HEK293 (cell line): ENCODE measurements around the gene LHX5.

Experiments used
- CTCF ChIA-PET: fragments of 350-600 bp; formaldehyde crosslinking; extraction: SDS; loops from one replicate; lab custom pipeline; 2021; ENCODE audit warnings: antibody characterized with exemption; lab: Yijun Ruan, JAX
- POLR2A ChIA-PET: fragments of 300-600 bp; formaldehyde crosslinking; extraction: SDS; loops from one replicate; lab custom pipeline; 2020; ENCODE audit warnings: antibody characterized with exemption, inconsistent platforms; lab: Yijun Ruan, JAX
- H3K27ac ChIP-seq: fragments of 200-500 bp; sonication (Bioruptor generic); 2 replicates; pipeline ENCODE4 v1.5.1; 2014; ENCODE audit warnings: low read depth, low read length, control low read depth, inconsistent platforms; ENCODE audit errors: extremely low read depth
- H3K36me3 ChIP-seq, 2 experiments: fragments of 200-500 bp in 1 of 2; sonication (Bioruptor generic) in 1 of 2; 1 replicate in 1 of 2; 2 replicates in 1 of 2; pipeline ENCODE4 v1.5.1; 2014 to 2017; ENCODE audit warnings: inconsistent platforms in 2 of 2, low read length in 2 of 2; ENCODE audit not compliant: control insufficient read depth in 2 of 2, insufficient read depth in 1 of 2
- H3K4me1 ChIP-seq: fragments of 200-500 bp; sonication (Bioruptor generic); 2 replicates; pipeline ENCODE4 v1.5.1; 2014; ENCODE audit warnings: mild to moderate bottlenecking, low read length, inconsistent platforms; ENCODE audit not compliant: control insufficient read depth, insufficient read depth
- H3K4me3 ChIP-seq: 2 replicates; pipeline ENCODE4 v1.5.1; 2011; ENCODE audit warnings: low read depth, mild to moderate bottlenecking, control low read depth, low read length, moderate library complexity
- H3K9me3 ChIP-seq: fragments of 200-500 bp; sonication (Bioruptor generic); 2 replicates; pipeline ENCODE4 v1.5.1; 2014; ENCODE audit warnings: low read depth, low read length, inconsistent platforms; ENCODE audit not compliant: control insufficient read depth, insufficient read depth
- BCL6B ChIP-seq: fragments of 450-650 bp; formaldehyde crosslinking; IDR thresholded peaks from 2 replicates; pipeline ENCODE4 v1.5.1; 2017; ENCODE audit warnings: missing biosample characterization, missing genetic modification characterization
- CTCF ChIP-seq: fragments of 450-650 bp; formaldehyde crosslinking; IDR thresholded peaks from 2 replicates; pipeline ENCODE4 v1.5.1; 2016; ENCODE audit warnings: missing biosample characterization, missing genetic modification characterization
- GLIS2 ChIP-seq: fragments of 450-650 bp; formaldehyde crosslinking; IDR thresholded peaks from 2 replicates; pipeline ENCODE4 v1.5.1; 2016; ENCODE audit warnings: missing biosample characterization, missing genetic modification characterization
- IKZF3 ChIP-seq: fragments of 450-650 bp; IDR thresholded peaks from 2 replicates; pipeline ENCODE4 v1.5.0; 2018; ENCODE audit warnings: missing biosample characterization, mild to moderate bottlenecking, missing genetic modification characterization, moderate library complexity
- PRDM4 ChIP-seq: fragments of 450-650 bp; formaldehyde crosslinking; IDR thresholded peaks from 2 replicates; pipeline ENCODE4 v1.5.1; 2017; ENCODE audit warnings: missing biosample characterization, missing genetic modification characterization
- YY2 ChIP-seq: fragments of 450-650 bp; formaldehyde crosslinking; IDR thresholded peaks from 2 replicates; pipeline ENCODE4 v1.5.1; 2016; ENCODE audit warnings: missing biosample characterization, missing genetic modification characterization
- ZBTB17 ChIP-seq: fragments of 450-650 bp; formaldehyde crosslinking; IDR thresholded peaks from 2 replicates; pipeline ENCODE4 v1.5.1; 2016; ENCODE audit warnings: missing biosample characterization, missing genetic modification characterization
- ZFP69B ChIP-seq: fragments of 450-650 bp; formaldehyde crosslinking; IDR thresholded peaks from 2 replicates; pipeline ENCODE4 v1.5.1; 2016; ENCODE audit warnings: missing biosample characterization, missing genetic modification characterization
- ZNF23 ChIP-seq: fragments of 450-650 bp; formaldehyde crosslinking; IDR thresholded peaks from 2 replicates; pipeline ENCODE4 v1.5.1; 2016; ENCODE audit warnings: missing biosample characterization, missing genetic modification characterization, borderline replicate concordance
- ZNF311 ChIP-seq: fragments of 450-650 bp; formaldehyde crosslinking; IDR thresholded peaks from 2 replicates; pipeline ENCODE4 v1.5.1; 2017; ENCODE audit warnings: missing biosample characterization, missing genetic modification characterization, borderline replicate concordance
- ZNF366 ChIP-seq: fragments of 450-650 bp; formaldehyde crosslinking; conservative IDR thresholded peaks from 2 replicates; pipeline ENCODE4 v1.5.1; 2016; ENCODE audit warnings: missing biosample characterization, missing genetic modification characterization
- ZNF449 ChIP-seq: fragments of 450-650 bp; formaldehyde crosslinking; IDR thresholded peaks from 2 replicates; pipeline ENCODE4 v1.5.1; 2017; ENCODE audit warnings: missing biosample characterization, mild to moderate bottlenecking, missing genetic modification characterization, moderate library complexity
- ZNF48 ChIP-seq: fragments of 450-650 bp; formaldehyde crosslinking; IDR thresholded peaks from 2 replicates; pipeline ENCODE4 v1.5.1; 2016; ENCODE audit warnings: missing biosample characterization, missing genetic modification characterization
- ZNF561 ChIP-seq: fragments of 450-650 bp; IDR thresholded peaks from 2 replicates; pipeline ENCODE4 v1.5.1; 2018; ENCODE audit warnings: missing biosample characterization, missing genetic modification characterization, borderline replicate concordance
- ZNF654 ChIP-seq: fragments of 450-650 bp; formaldehyde crosslinking; IDR thresholded peaks from 2 replicates; pipeline ENCODE4 v1.5.1; 2016; ENCODE audit warnings: low read depth, missing biosample characterization, missing genetic modification characterization
- ZNF707 ChIP-seq: fragments of 450-650 bp; formaldehyde crosslinking; IDR thresholded peaks from 2 replicates; pipeline ENCODE4 v1.5.1; 2016; ENCODE audit warnings: missing biosample characterization, missing genetic modification characterization
- ZNF777 ChIP-seq: fragments of 450-650 bp; formaldehyde crosslinking; IDR thresholded peaks from 2 replicates; pipeline ENCODE4 v1.5.1; 2017; ENCODE audit warnings: missing biosample characterization, missing genetic modification characterization, borderline replicate concordance

Gene LHX5

GRCh38 chr12:113439606-113440030 is 32.1 kb downstream of the LHX5 start:
- CTCF ChIA-PET, result interaction anchor here (0.7 to 1.0 kb wide), 3 partner anchors 94 to 473 kb away, joined by 3 read pairs; no protein-coding TSS in a partner anchor

GRCh38 chr12:113439301-113439597 is 32.4 kb downstream of the LHX5 start:
- Histone ChIP-seq H3K36me3 (no peaks in the 10 kb centered on the region), H3K4me1 (no peaks in the 10 kb centered on the region), H3K27ac (no peak overlapping the region), H3K9me3 (no peaks in the 10 kb centered on the region), H3K4me3 (no peak overlapping the region)
- ChIA-PET POLR2A (no interaction called here), CTCF (interaction anchor here (0.7 to 1.0 kb wide), 3 partner anchors 93 to 473 kb away, joined by 3 read pairs; no protein-coding TSS in a partner anchor)
- TF ChIP-seq ZBTB17 (tag by site-specific recombination), result peak; percentile 96
- no peak for TF ChIP-seq ZNF311 (tag by site-specific recombination)
- no peak for TF ChIP-seq ZNF707

More at GRCh38 chr12:113439606-113440030, 32.1 kb downstream of the LHX5 start:
- Histone ChIP-seq H3K4me3 (no peak overlapping the region), H3K4me1 (no peaks in the 10 kb centered on the region), H3K9me3 (no peaks in the 10 kb centered on the region), H3K36me3 (no peaks in the 10 kb centered on the region), H3K27ac (no peak overlapping the region)
- TF ChIP-seq PRDM4 (tag by site-specific recombination) (no peak), CTCF (tag by site-specific recombination) (peak; percentile 80), ZNF48 (tag by site-specific recombination) (no peak), ZNF654 (tag by site-specific recombination) (peak; percentile 77), ZNF561 (no peak), IKZF3 (tag by site-specific recombination) (peak; percentile 77; the same call in 1 of the 2 replicates), ZNF449 (tag by site-specific recombination) (no peak), GLIS2 (tag by site-specific recombination) (peak; percentile 64), YY2 (tag by site-specific recombination) (no peak)
- POLR2A ChIA-PET, result no interaction called here

GRCh38 chr12:113438523-113439300 is 33.0 kb downstream of the LHX5 start:
- Histone ChIP-seq H3K4me3 (no peak overlapping the region), H3K4me1 (no peaks in the 10 kb centered on the region), H3K9me3 (no peaks in the 10 kb centered on the region), H3K36me3 (no peaks in the 10 kb centered on the region), H3K27ac (no peak overlapping the region)
- ChIA-PET CTCF (interaction anchor here (0.6 to 1.2 kb wide), 3 partner anchors 23 to 426 kb away, joined by 3 to 4 read pairs (median 3); no protein-coding TSS in a partner anchor), POLR2A (no interaction called here)
- TF ChIP-seq BCL6B (tag by site-specific recombination) (no peak), ZFP69B (tag by site-specific recombination) (no peak), ZNF777 (tag by site-specific recombination) (0 out of 2 replicates have a peak, but pooled peaks have one; percentile 22), ZNF366 (tag by site-specific recombination) (peak; percentile 94), ZNF23 (tag by site-specific recombination) (no peak), ZBTB17 (tag by site-specific recombination) (peak; percentile 100)
